Kidney (tissue), 14 donors: ENCODE data around the gene MRPL18. TPM values are rescaled to one million over a fixed set of nuclear protein-coding genes. Genes with fewer than 3 reads are reported as not detected.

ENCODE experiments used
- DNase-seq, 5 donors: peaks; one replicate each; pipeline ENCODE4 v3.0.0-alpha.2; 2013 to 2020
- FAIRE-seq: peaks from 2 replicates; lab custom pipeline; 2012; peaks lifted over from hg19 to GRCh38; lab: Jason Lieb, UNC
- H3K27ac ChIP-seq, 2 donors: one replicate each; pipeline ENCODE4 v1.7.0; 2013; ENCODE audit warnings: low read depth in 2 of 2, low read length in 2 of 2, inconsistent platforms in 1 of 2
- H3K27me3 ChIP-seq: one replicate; pipeline ENCODE4 v1.7.1; 2013; ENCODE audit warnings: low read length, inconsistent platforms; ENCODE audit not compliant: control insufficient read depth, insufficient read depth
- H3K36me3 ChIP-seq, 3 donors: one replicate each; pipeline versions ENCODE4 v1.7.0 to v1.7.1; 2013; ENCODE audit warnings: low read length in 3 of 3, control low read depth in 1 of 3, inconsistent platforms in 1 of 3; ENCODE audit not compliant: insufficient read depth in 3 of 3, control insufficient read depth in 2 of 3
- H3K4me1 ChIP-seq, 3 donors: one replicate each; pipeline versions ENCODE4 v1.7.0 to v1.7.1; 2013; ENCODE audit warnings: low read length in 3 of 3, inconsistent platforms in 1 of 3, low read depth in 1 of 3; ENCODE audit not compliant: control insufficient read depth in 2 of 3, insufficient read depth in 2 of 3
- H3K4me3 ChIP-seq, 3 donors: one replicate each; pipeline versions ENCODE4 v1.7.0 to v1.8.1; 2013; ENCODE audit warnings: low read length in 3 of 3, control low read depth in 1 of 3, inconsistent platforms in 1 of 3
- H3K9ac ChIP-seq, 3 donors: one replicate each; pipeline versions ENCODE4 v1.7.0 to v1.7.1; 2013; ENCODE audit warnings: low read length in 3 of 3, control low read depth in 1 of 3, inconsistent platforms in 1 of 3
- H3K9me3 ChIP-seq, 3 donors: one replicate each; pipeline versions ENCODE4 v1.7.0 to v1.7.1; 2013; ENCODE audit warnings: low read length in 3 of 3, control low read depth in 1 of 3, inconsistent platforms in 1 of 3; ENCODE audit not compliant: control insufficient read depth in 2 of 3, insufficient read depth in 1 of 3
- CTCF ChIP-seq: IDR thresholded peaks from 3 replicates; pipeline ENCODE4 v1.5.1; 2012; ENCODE audit warnings: mild to moderate bottlenecking, moderate library complexity, borderline replicate concordance; ENCODE audit not compliant: insufficient read depth; ENCODE audit errors: extremely low read depth
- intact Hi-C: fragments of 100-400 bp; cut with DNase I; formaldehyde crosslinking; loops from one replicate; pipeline ENCODE4 v1.11.1; 2022
- polyA plus RNA-seq: library from polyadenylated mRNA; stranded (reverse); fragments of 350-450 nt; fragmentation: Illumina TruSeq; extraction: RNeasy Lipid Tissue Mini Kit (QIAGEN cat#74804); gene quantifications from one replicate; pipeline ENCODE4 v1.2.3, GENCODE V29; 2014; ENCODE audit warnings: low read depth, low replicate concordance; ENCODE audit not compliant: insufficient read depth
- total RNA-seq: library from RNA; stranded (reverse); fragmentation: NEBNext Ultra II Directional; extraction: Animal tissue kit (Norgen Biotek cat#: 25700); gene quantifications from one replicate; pipeline ENCODE4 v1.2.1, GENCODE V29; 2021
- donor health status: control.
- donor health status: control.
- donor health status: control.
- donor health status: control.
- donor health status: control.
- donor health status: DM: yes; HTN: yes; CAD: no.
- donor health status: Normal renal cell carcinoma (clear cell type).

The MRPL18 gene
- total and polyA plus RNA-seq, 2 donors from 2014 or later = 56.7 to 87.2 TPM

DNA sequence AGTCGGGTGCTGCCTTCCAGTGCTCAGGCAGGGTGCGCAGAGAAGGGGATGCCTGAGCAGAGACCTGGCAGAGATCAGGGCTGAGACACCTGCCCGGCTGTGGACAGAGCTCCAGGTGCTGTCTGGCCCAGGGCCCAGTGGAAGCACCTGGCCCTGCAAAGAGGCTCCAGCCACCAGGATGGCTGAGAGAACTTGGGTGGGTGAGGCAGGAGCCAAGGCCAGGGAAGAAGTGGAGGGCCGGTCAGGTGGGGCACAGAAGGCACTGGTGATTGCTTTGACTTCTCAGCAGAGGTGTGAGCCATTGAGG lies 41.1 kb downstream of the MRPL18 start:
- no peak for FAIRE-seq
- intact Hi-C loops = no loop called here
- TF ChIP-seq CTCF = no peak

DNA sequence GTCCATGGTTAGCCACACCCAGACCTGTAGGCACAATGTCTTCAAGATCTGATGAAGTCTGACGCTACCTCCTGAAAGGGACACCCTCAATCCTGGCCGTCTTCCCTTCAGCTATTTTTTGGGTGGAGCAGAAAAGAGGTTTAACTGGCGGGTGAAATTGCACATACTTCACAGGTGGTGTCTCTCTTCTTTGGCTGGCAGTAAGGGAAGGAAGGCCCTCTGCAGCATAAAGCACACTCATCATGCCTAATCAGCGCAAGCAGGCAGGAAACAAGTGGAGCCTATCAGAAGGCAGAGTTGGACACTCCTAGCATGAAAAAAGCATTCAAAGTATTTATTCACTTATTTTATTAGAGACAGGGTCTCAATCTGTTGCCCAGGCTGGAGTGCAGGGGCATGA lies 42.7 kb downstream of the MRPL18 start:
- no peaks in the 10 kb centered on the region for H3K27me3 ChIP-seq
- H3K4me3 ChIP-seq = no peak overlapping the region
- no peaks in the 10 kb centered on the region for H3K36me3 ChIP-seq
- TF ChIP-seq CTCF = no peak
- intact Hi-C loops = no loop called here
- FAIRE-seq (no peak), DNase-seq (no peak)
- no peaks in the 10 kb centered on the region for H3K4me1 ChIP-seq
- H3K9me3 ChIP-seq = no peaks in the 10 kb centered on the region
- no peak overlapping the region for H3K9ac ChIP-seq
- H3K27ac ChIP-seq = no peak overlapping the region

More for the DNA sequence above, 41.1 kb downstream of the MRPL18 start:
- Histone ChIP-seq H3K9ac (no peak overlapping the region), H3K9me3 (no peaks in the 10 kb centered on the region), H3K4me3 (no peak overlapping the region), H3K36me3 (no peaks in the 10 kb centered on the region), H3K27ac (no peak overlapping the region), H3K4me1 (no peaks in the 10 kb centered on the region), H3K27me3 (no peaks in the 10 kb centered on the region)
- DNase-seq = no peak

DNA sequence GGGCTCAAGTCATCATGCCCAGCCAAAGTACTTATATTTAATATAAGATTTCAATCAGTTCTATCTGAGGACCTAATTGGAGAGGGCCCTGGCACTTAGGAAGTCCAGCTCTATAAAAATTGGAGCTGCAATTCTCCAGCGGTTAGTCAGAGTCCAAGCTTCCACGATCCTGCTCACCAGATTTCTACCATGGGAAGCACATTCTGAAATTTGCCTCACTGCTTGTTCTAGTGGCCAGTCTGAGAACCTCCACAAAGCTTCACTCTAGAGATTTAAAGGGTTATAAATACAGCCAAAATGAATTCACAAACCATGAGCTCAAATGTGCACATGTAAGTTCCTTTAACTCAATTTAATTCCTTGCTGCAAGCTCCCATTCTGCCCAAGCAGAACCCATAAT lies 43.3 kb downstream of the MRPL18 start:
- no peaks in the 10 kb centered on the region for H3K36me3 ChIP-seq
- H3K27ac ChIP-seq = no peak overlapping the region
- no peak for DNase-seq
- no peaks in the 10 kb centered on the region for H3K9me3 ChIP-seq
- intact Hi-C loops = no loop called here
- H3K4me1 ChIP-seq = no peaks in the 10 kb centered on the region
- FAIRE-seq = no peak
- H3K4me3 ChIP-seq = no peak overlapping the region
- H3K9ac ChIP-seq = no peak overlapping the region
- no peaks in the 10 kb centered on the region for H3K27me3 ChIP-seq
- TF ChIP-seq CTCF = no peak

DNA sequence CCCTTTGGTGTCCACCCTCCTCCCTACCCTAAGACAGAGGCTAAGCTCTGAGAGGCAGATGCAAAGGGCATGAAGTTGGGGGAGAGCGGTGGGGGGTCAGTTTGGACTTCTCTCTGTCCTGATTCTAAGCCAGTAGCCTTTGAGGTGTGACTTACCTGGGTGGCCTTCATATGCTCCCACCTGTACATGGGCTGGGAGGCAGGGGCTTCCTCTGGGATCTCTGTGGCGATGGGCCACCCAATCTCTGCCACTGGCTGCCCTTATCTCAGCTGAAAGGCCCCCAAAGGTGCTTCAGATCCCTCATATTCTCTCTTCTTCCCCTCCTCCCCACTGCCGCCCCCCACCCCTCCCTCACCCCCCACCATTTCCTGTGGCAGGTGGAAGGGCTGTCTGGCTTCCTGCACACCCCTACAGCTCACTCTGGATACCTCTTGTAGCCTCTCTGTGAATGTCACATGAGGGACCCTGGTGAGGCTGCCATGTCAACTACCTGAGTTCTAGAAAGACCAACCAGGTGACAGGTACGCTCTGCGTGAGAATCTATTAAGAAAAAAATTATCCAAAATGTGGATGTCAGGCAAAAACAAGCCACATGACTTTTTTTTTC lies 43.8 kb downstream of the MRPL18 start:
- no peaks in the 10 kb centered on the region for H3K36me3 ChIP-seq
- no peak overlapping the region for H3K4me3 ChIP-seq
- TF ChIP-seq CTCF = no peak
- no peak overlapping the region for H3K9ac ChIP-seq
- H3K27ac ChIP-seq = no peak overlapping the region
- DNase-seq = no peak
- intact Hi-C loops = no loop called here
- no peak for FAIRE-seq
- H3K9me3 ChIP-seq = no peaks in the 10 kb centered on the region
- no peaks in the 10 kb centered on the region for H3K4me1 ChIP-seq
- no peaks in the 10 kb centered on the region for H3K27me3 ChIP-seq
